ENCODE results near the gene NTHL1. TPM values are rescaled to one million over a fixed set of nuclear protein-coding genes. Genes with fewer than 3 reads are reported as not detected.
A peak's percentile ranks its signal among the peaks of the same experiment; 100 is the strongest.

NTHL1 gene
- total and polyA plus RNA-seq, 2 of the 13 experiments (the other 11 are each of a cell fraction or from before 2014, with no cell fraction given), result 47.5 to 64.9 TPM

- TF ChIP-seq ASH2L (IDR thresholded peaks at IDR 0.05; ENCODE audit: insufficient read length, low read depth, low read length) (no peak), HNF4G (IDR thresholded peaks at IDR 0.05; ENCODE audit: borderline replicate concordance, low read depth, low read length) (no peak), HNF4G (CRISPR knock-in tag; IDR thresholded peaks at IDR 0.05; ENCODE audit: borderline replicate concordance, low read depth) (no peak), SATB2 (CRISPR knock-in tag; IDR thresholded peaks at IDR 0.05) (no peak), ZNF670 (CRISPR knock-in tag; IDR thresholded peaks at IDR 0.05; ENCODE audit: borderline replicate concordance) (no peak), HES4 (CRISPR knock-in tag; IDR thresholded peaks at IDR 0.05; ENCODE audit: borderline replicate concordance) (peak; percentile 20; the same call in 1 of the 2 replicates), IKZF1 (IDR thresholded peaks at IDR 0.05) (no peak), ZBTB2 (CRISPR knock-in tag; IDR thresholded peaks at IDR 0.05; ENCODE audit: low read depth) (no peak), ZMYM3 (CRISPR knock-in tag; IDR thresholded peaks at IDR 0.05) (no peak), MAFF (IDR thresholded peaks at IDR 0.05; ENCODE audit: low read depth, low read length) (no peak), DMAP1 (CRISPR knock-in tag; IDR thresholded peaks at IDR 0.05) (no peak), MBNL3 (CRISPR knock-in tag; conservative IDR thresholded peaks at IDR 0.05) (no peak), EP300 (IDR thresholded peaks at IDR 0.05; ENCODE audit: low read depth in 2 of 2, low read length in 2 of 2) (no peak), EP300 (CRISPR knock-in tag; IDR thresholded peaks at IDR 0.05; ENCODE audit: borderline replicate concordance) (no peak), RAD21 (CRISPR knock-in tag; IDR thresholded peaks at IDR 0.05) (no peak), CSRNP1 (CRISPR knock-in tag; IDR thresholded peaks at IDR 0.05) (peak; percentile 67; the same call in 1 of the 2 replicates), ZNF660 (CRISPR knock-in tag; IDR thresholded peaks at IDR 0.05; ENCODE audit: borderline replicate concordance, low read depth) (no peak), ZNF598 (CRISPR knock-in tag; IDR thresholded peaks at IDR 0.05; ENCODE audit: borderline replicate concordance) (no peak), PLRG1 (conservative IDR thresholded peaks at IDR 0.05) (no peak), ZNF720 (CRISPR knock-in tag; IDR thresholded peaks at IDR 0.05) (no peak), ZNF292 (CRISPR knock-in tag; IDR thresholded peaks at IDR 0.05; ENCODE audit: borderline replicate concordance, low read depth) (no peak), ZNF672 (CRISPR knock-in tag; IDR thresholded peaks at IDR 0.05) (no peak), XBP1 (CRISPR knock-in tag; IDR thresholded peaks at IDR 0.05) (no peak)
- TF ChIP-seq, protein P1, sequence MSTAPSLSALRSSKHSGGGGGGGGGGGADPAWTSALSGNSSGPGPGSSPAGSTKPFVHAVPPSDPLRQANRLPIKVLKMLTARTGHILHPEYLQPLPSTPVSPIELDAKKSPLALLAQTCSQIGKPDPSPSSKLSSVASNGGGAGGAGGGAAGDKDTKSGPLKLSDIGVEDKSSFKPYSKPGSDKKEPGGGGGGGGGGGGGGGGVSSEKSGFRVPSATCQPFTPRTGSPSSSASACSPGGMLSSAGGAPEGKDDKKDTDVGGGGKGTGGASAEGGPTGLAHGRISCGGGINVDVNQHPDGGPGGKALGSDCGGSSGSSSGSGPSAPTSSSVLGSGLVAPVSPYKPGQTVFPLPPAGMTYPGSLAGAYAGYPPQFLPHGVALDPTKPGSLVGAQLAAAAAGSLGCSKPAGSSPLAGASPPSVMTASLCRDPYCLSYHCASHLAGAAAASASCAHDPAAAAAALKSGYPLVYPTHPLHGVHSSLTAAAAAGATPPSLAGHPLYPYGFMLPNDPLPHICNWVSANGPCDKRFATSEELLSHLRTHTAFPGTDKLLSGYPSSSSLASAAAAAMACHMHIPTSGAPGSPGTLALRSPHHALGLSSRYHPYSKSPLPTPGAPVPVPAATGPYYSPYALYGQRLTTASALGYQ (CRISPR knock-in tag; IDR thresholded peaks at IDR 0.05), result no peak
- TF ChIP-seq, protein P2, sequence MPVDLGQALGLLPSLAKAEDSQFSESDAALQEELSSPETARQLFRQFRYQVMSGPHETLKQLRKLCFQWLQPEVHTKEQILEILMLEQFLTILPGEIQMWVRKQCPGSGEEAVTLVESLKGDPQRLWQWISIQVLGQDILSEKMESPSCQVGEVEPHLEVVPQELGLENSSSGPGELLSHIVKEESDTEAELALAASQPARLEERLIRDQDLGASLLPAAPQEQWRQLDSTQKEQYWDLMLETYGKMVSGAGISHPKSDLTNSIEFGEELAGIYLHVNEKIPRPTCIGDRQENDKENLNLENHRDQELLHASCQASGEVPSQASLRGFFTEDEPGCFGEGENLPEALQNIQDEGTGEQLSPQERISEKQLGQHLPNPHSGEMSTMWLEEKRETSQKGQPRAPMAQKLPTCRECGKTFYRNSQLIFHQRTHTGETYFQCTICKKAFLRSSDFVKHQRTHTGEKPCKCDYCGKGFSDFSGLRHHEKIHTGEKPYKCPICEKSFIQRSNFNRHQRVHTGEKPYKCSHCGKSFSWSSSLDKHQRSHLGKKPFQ (CRISPR knock-in tag; IDR thresholded peaks at IDR 0.05; ENCODE audit: insufficient replicate concordance), result no peak
Observed at GRCh38 chr16:2036200-2036966, 11.3 kb downstream of the NTHL1 start (continued).
